HEK293 (cell line): Measurements from ENCODE around the gene APOL1.

Source experiments
- CTCF ChIA-PET: fragments of 350-600 bp; formaldehyde crosslinking; extraction: SDS; loops from one replicate; lab custom pipeline; 2021; ENCODE audit warnings: antibody characterized with exemption; lab: Yijun Ruan, JAX
- POLR2A ChIA-PET: fragments of 300-600 bp; formaldehyde crosslinking; extraction: SDS; loops from one replicate; lab custom pipeline; 2020; ENCODE audit warnings: antibody characterized with exemption, inconsistent platforms; lab: Yijun Ruan, JAX
- H3K27ac ChIP-seq: fragments of 200-500 bp; sonication (Bioruptor generic); 2 replicates; pipeline ENCODE4 v1.5.1; 2014; ENCODE audit warnings: low read depth, low read length, control low read depth, inconsistent platforms; ENCODE audit errors: extremely low read depth
- H3K36me3 ChIP-seq, 2 experiments: fragments of 200-500 bp in 1 of 2; sonication (Bioruptor generic) in 1 of 2; 1 replicate in 1 of 2; 2 replicates in 1 of 2; pipeline ENCODE4 v1.5.1; 2014 to 2017; ENCODE audit warnings: inconsistent platforms in 2 of 2, low read length in 2 of 2; ENCODE audit not compliant: control insufficient read depth in 2 of 2, insufficient read depth in 1 of 2
- H3K4me1 ChIP-seq: fragments of 200-500 bp; sonication (Bioruptor generic); 2 replicates; pipeline ENCODE4 v1.5.1; 2014; ENCODE audit warnings: mild to moderate bottlenecking, low read length, inconsistent platforms; ENCODE audit not compliant: control insufficient read depth, insufficient read depth
- H3K4me3 ChIP-seq: 2 replicates; pipeline ENCODE4 v1.5.1; 2011; ENCODE audit warnings: low read depth, mild to moderate bottlenecking, control low read depth, low read length, moderate library complexity
- H3K9me3 ChIP-seq: fragments of 200-500 bp; sonication (Bioruptor generic); 2 replicates; pipeline ENCODE4 v1.5.1; 2014; ENCODE audit warnings: low read depth, low read length, inconsistent platforms; ENCODE audit not compliant: control insufficient read depth, insufficient read depth
- GLIS2 ChIP-seq: fragments of 450-650 bp; formaldehyde crosslinking; IDR thresholded peaks from 2 replicates; pipeline ENCODE4 v1.5.1; 2016; ENCODE audit warnings: missing biosample characterization, missing genetic modification characterization
- PBX3 ChIP-seq: sonication (generic); formaldehyde crosslinking; IDR thresholded peaks from 2 replicates; pipeline ENCODE4 v1.8.1; 2022; ENCODE audit warnings: mild to moderate bottlenecking, moderate library complexity, missing genetic modification reagents
- WT1 ChIP-seq: fragments of 450-650 bp; formaldehyde crosslinking; IDR thresholded peaks from 2 replicates; pipeline ENCODE4 v1.5.1; 2016; ENCODE audit warnings: missing biosample characterization, missing genetic modification characterization
- ZBTB44 ChIP-seq: fragments of 450-650 bp; IDR thresholded peaks from 2 replicates; pipeline ENCODE4 v1.5.1; 2018; ENCODE audit warnings: missing biosample characterization, mild to moderate bottlenecking, missing genetic modification characterization
- ZBTB8A ChIP-seq: fragments of 450-650 bp; formaldehyde crosslinking; IDR thresholded peaks from 2 replicates; pipeline ENCODE4 v1.5.1; 2016; ENCODE audit warnings: missing biosample characterization, missing genetic modification characterization
- ZNF157 ChIP-seq: fragments of 450-650 bp; formaldehyde crosslinking; IDR thresholded peaks from 2 replicates; pipeline ENCODE4 v1.5.1; 2016; ENCODE audit warnings: missing biosample characterization, missing genetic modification characterization
- ZNF26 ChIP-seq: fragments of 450-650 bp; formaldehyde crosslinking; IDR thresholded peaks from 2 replicates; pipeline ENCODE4 v1.5.1; 2016; ENCODE audit warnings: missing biosample characterization, missing genetic modification characterization
- ZNF416 ChIP-seq: fragments of 450-650 bp; formaldehyde crosslinking; IDR thresholded peaks from 2 replicates; pipeline ENCODE4 v1.5.1; 2016; ENCODE audit warnings: missing biosample characterization, missing genetic modification characterization
- ZNF423 ChIP-seq: fragments of 450-650 bp; formaldehyde crosslinking; IDR thresholded peaks from 2 replicates; pipeline ENCODE4 v1.5.1; 2016; ENCODE audit warnings: missing biosample characterization, missing genetic modification characterization
- ZNF513 ChIP-seq: fragments of 450-650 bp; IDR thresholded peaks from 2 replicates; pipeline ENCODE4 v1.5.1; 2018; ENCODE audit warnings: missing biosample characterization, missing genetic modification characterization
- ZNF514 ChIP-seq: fragments of 450-650 bp; formaldehyde crosslinking; IDR thresholded peaks from 2 replicates; pipeline ENCODE4 v1.5.1; 2016; ENCODE audit warnings: missing biosample characterization, missing genetic modification characterization
- ZNF555 ChIP-seq: fragments of 450-650 bp; formaldehyde crosslinking; conservative IDR thresholded peaks from 2 replicates; pipeline ENCODE4 v1.5.1; 2017; ENCODE audit warnings: missing biosample characterization, mild to moderate bottlenecking, missing genetic modification characterization, inconsistent platforms
- ZSCAN18 ChIP-seq: fragments of 450-650 bp; formaldehyde crosslinking; IDR thresholded peaks from 2 replicates; pipeline ENCODE4 v1.5.1; 2016; ENCODE audit warnings: missing biosample characterization, missing genetic modification characterization
- ZXDB ChIP-seq: fragments of 450-650 bp; formaldehyde crosslinking; IDR thresholded peaks from 2 replicates; pipeline ENCODE4 v1.5.1; 2016; ENCODE audit warnings: missing biosample characterization, missing genetic modification characterization
- TF ChIP-seq, protein P1 (sequence below): fragments of 450-650 bp; formaldehyde crosslinking; IDR thresholded peaks from 2 replicates; pipeline ENCODE4 v1.5.1; 2016; ENCODE audit warnings: missing biosample characterization, missing genetic modification characterization, low read depth
- TF ChIP-seq, protein P2 (sequence below): fragments of 450-650 bp; formaldehyde crosslinking; IDR thresholded peaks from 2 replicates; pipeline ENCODE4 v1.5.1; 2017; ENCODE audit warnings: missing biosample characterization, missing genetic modification characterization

Gene APOL1

GRCh38 chr22:36280379-36280778 lies 27.4 kb downstream of the APOL1 start:
- Histone ChIP-seq H3K4me3 (no peak overlapping the region), H3K4me1 (no peaks in the 10 kb centered on the region), H3K27ac (no peak overlapping the region), H3K36me3 (peaks cover 24 to 52% of the 10 kb centered on the region in 2 experiments), H3K9me3 (no peaks in the 10 kb centered on the region)
- ChIA-PET POLR2A (interaction anchor here (0.7 to 0.9 kb wide), 2 partner anchors 87 to 263 kb away, joined by 3 to 6 read pairs; no protein-coding TSS in a partner anchor), CTCF (interaction anchor here (0.6 to 1.3 kb wide), 4 partner anchors 20 to 206 kb away, joined by 4 to 5 read pairs (median 4); no protein-coding TSS in a partner anchor)
- TF ChIP-seq ZBTB44 (tag by site-specific recombination) (no peak), ZNF513 (no peak), ZNF416 (no peak), ZNF555 (tag by site-specific recombination) (no peak), ZNF423 (tag by site-specific recombination) (no peak), ZBTB8A (tag by site-specific recombination) (no peak), ZSCAN18 (tag by site-specific recombination) (no peak), ZNF26 (no peak), GLIS2 (tag by site-specific recombination) (no peak), ZNF157 (tag by site-specific recombination) (no peak), PBX3 (CRISPR knock-in tag) (no peak), ZXDB (tag by site-specific recombination) (no peak), ZNF514 (tag by site-specific recombination) (no peak), WT1 (tag by site-specific recombination) (no peak)
- TF ChIP-seq, protein P1, sequence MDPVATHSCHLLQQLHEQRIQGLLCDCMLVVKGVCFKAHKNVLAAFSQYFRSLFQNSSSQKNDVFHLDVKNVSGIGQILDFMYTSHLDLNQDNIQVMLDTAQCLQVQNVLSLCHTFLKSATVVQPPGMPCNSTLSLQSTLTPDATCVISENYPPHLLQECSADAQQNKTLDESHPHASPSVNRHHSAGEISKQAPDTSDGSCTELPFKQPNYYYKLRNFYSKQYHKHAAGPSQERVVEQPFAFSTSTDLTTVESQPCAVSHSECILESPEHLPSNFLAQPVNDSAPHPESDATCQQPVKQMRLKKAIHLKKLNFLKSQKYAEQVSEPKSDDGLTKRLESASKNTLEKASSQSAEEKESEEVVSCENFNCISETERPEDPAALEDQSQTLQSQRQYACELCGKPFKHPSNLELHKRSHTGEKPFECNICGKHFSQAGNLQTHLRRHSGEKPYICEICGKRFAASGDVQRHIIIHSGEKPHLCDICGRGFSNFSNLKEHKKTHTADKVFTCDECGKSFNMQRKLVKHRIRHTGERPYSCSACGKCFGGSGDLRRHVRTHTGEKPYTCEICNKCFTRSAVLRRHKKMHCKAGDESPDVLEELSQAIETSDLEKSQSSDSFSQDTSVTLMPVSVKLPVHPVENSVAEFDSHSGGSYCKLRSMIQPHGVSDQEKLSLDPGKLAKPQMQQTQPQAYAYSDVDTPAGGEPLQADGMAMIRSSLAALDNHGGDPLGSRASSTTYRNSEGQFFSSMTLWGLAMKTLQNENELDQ (tag by site-specific recombination) = no peak
- TF ChIP-seq, protein P2, sequence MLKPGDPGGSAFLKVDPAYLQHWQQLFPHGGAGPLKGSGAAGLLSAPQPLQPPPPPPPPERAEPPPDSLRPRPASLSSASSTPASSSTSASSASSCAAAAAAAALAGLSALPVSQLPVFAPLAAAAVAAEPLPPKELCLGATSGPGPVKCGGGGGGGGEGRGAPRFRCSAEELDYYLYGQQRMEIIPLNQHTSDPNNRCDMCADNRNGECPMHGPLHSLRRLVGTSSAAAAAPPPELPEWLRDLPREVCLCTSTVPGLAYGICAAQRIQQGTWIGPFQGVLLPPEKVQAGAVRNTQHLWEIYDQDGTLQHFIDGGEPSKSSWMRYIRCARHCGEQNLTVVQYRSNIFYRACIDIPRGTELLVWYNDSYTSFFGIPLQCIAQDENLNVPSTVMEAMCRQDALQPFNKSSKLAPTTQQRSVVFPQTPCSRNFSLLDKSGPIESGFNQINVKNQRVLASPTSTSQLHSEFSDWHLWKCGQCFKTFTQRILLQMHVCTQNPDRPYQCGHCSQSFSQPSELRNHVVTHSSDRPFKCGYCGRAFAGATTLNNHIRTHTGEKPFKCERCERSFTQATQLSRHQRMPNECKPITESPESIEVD (tag by site-specific recombination) = no peak
